Measurements from ENCODE around the gene ABCC10.

DNA sequence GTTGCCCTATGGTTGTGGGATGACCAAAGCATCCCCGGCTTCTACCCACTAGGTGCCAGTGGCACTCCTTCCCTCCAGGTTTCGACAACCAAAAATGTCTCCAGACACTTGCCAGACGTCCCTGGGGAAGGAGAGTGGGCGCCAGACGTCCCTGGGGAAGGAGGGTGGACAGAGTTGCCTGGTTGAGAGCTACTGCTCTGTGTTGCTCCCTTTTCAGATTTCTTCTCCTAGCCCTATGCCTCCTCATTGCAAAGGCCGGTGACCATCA is 69.7 kb downstream of the ABCC10 start:
- TF ChIP-seq, protein P1, sequence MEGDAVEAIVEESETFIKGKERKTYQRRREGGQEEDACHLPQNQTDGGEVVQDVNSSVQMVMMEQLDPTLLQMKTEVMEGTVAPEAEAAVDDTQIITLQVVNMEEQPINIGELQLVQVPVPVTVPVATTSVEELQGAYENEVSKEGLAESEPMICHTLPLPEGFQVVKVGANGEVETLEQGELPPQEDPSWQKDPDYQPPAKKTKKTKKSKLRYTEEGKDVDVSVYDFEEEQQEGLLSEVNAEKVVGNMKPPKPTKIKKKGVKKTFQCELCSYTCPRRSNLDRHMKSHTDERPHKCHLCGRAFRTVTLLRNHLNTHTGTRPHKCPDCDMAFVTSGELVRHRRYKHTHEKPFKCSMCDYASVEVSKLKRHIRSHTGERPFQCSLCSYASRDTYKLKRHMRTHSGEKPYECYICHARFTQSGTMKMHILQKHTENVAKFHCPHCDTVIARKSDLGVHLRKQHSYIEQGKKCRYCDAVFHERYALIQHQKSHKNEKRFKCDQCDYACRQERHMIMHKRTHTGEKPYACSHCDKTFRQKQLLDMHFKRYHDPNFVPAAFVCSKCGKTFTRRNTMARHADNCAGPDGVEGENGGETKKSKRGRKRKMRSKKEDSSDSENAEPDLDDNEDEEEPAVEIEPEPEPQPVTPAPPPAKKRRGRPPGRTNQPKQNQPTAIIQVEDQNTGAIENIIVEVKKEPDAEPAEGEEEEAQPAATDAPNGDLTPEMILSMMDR (IDR thresholded peaks at IDR 0.05): no peak
- TF ChIP-seq TP53 (CRISPR knock-in tag; IDR thresholded peaks at IDR 0.05): no peak
- TF ChIP-seq NFYB (CRISPR knock-in tag; conservative IDR thresholded peaks at IDR 0.05; ENCODE audit: low read depth): no peak
- TF ChIP-seq TEAD1 (CRISPR knock-in tag; IDR thresholded peaks at IDR 0.05): no peak
- no peak for TF ChIP-seq TCF7 (CRISPR knock-in tag; IDR thresholded peaks at IDR 0.05; ENCODE audit: low read depth)
- TF ChIP-seq, protein P2, sequence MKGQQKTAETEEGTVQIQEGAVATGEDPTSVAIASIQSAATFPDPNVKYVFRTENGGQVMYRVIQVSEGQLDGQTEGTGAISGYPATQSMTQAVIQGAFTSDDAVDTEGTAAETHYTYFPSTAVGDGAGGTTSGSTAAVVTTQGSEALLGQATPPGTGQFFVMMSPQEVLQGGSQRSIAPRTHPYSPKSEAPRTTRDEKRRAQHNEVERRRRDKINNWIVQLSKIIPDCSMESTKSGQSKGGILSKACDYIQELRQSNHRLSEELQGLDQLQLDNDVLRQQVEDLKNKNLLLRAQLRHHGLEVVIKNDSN (CRISPR knock-in tag; IDR thresholded peaks at IDR 0.05): no peak
- TF ChIP-seq SMAD4 (CRISPR knock-in tag; IDR thresholded peaks at IDR 0.05): no peak
- TF ChIP-seq KAT7 (CRISPR knock-in tag; IDR thresholded peaks at IDR 0.05; ENCODE audit: borderline replicate concordance): no peak
- TF ChIP-seq ZNF121 (CRISPR knock-in tag; IDR thresholded peaks at IDR 0.05): no peak
- TF ChIP-seq, protein P3, sequence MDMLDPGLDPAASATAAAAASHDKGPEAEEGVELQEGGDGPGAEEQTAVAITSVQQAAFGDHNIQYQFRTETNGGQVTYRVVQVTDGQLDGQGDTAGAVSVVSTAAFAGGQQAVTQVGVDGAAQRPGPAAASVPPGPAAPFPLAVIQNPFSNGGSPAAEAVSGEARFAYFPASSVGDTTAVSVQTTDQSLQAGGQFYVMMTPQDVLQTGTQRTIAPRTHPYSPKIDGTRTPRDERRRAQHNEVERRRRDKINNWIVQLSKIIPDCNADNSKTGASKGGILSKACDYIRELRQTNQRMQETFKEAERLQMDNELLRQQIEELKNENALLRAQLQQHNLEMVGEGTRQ (CRISPR knock-in tag; IDR thresholded peaks at IDR 0.05): no peak
- TF ChIP-seq GABPB1 (CRISPR knock-in tag; IDR thresholded peaks at IDR 0.05): no peak
